Hematopoietic multipotent progenitor cell treated with erythropoietin and hydrocortisone succinate and interleukin-3 and kit ligand, for 8 days (in vitro differentiated cells): Measurements from ENCODE around the gene ZSCAN30.
A peak's percentile ranks its signal among the peaks of the same experiment; 100 is the strongest.

Source experiments
- DNase-seq: peaks from one replicate; pipeline ENCODE4 v3.0.0-alpha.2; 2015

ZSCAN30 gene

DNA sequence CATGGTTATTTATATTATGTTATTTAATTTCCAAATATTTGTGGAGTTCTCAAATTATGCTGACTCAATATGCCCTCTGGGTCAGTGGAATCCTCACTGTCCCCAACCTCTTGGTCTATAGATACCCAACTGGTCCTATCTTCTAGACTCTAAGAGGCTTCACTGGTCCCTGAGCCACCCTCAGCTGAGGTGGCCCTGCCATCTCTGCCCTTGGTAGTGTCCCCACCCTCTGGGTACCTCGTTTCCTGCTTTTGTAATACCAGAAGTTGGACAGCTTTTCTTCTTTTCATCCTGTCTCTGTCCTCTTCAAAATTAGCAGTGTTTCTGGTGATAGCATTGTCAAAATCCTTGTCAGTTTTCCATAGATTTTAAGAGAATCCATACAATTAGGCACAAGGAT is 11.9 kb downstream of the ZSCAN30 start:
- no peak for DNase-seq

DNA sequence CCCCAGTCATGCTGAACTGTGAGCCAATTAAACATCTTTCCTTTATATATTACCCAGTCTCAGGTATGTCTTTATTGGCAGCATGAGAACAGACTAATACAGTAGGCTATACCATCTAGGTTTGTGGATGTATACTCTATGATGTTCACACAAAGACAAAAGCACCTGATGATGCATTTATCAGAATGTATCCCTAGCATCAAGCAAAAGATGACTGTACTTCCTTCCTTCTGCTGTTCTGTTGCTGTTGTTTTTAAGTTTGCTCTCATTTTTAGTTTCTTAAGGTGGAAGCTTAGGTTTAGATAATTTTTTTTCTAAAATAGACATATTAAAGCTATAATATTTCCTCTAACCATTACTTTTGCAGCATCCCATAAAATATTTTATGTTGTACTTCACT is 12.4 kb downstream of the ZSCAN30 start:
- no peak for DNase-seq

DNA sequence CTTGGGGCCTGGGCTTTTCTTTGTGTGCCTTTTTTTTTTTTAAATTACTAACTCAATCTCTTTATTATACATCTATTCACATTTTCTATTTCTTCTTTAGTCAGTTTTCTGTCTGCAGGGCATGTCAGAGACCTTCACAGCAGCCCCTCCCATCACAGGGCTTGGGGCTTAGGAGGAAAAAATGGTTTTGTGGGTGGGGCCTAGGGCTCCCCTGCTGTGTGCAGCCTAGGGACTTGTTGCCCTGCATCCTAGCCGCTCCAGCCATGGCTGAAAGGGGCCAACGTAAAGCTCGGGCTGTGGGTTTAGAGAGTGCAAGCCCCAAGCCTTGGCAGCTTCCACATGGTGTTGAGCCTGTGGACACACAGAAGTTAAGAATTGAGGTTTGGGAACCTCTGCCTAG is 13.8 kb downstream of the ZSCAN30 start:
- no peak for DNase-seq

DNA sequence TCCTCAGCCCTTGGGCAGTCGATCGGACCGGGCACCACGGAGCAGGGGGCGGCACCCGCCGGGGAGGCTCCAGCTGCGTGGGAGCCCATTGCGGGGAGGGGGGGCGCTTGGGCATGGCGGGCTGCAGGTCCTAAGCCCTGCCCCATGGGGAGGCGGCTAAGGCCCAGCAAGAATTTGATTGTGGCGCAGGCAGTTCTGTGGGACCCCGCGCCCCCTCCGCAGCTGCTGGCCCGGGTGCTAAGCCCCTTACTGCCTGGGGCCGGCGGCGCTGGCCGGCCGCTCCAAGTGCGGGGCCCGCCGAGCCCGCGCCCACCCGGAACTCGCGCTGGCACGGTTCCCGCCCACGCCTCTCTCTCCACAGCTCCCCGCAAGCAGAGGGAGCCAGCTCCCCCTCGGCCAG is 18.4 kb downstream of the ZSCAN30 start:
- DNase-seq: no peak

DNA sequence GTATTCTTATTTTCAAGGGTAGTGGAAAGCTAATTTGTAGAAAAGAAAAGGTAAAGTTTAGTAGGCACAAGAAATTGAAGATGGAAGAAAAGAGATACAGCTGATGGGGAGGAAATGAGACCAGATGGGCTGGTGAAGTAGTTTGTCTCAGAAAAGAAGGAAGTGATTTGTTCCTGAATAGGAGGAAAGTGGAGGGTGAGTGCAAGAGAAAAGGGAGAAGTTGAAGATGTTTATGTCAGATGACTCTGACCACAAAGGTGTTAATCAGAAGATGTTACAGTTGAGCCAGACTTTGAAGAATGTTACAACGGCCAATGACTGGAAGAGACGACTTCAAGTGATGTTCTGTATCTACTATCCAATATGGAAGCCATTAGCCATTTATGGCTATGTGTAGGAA is 21.2 kb downstream of the ZSCAN30 start:
- no peak for DNase-seq

DNA sequence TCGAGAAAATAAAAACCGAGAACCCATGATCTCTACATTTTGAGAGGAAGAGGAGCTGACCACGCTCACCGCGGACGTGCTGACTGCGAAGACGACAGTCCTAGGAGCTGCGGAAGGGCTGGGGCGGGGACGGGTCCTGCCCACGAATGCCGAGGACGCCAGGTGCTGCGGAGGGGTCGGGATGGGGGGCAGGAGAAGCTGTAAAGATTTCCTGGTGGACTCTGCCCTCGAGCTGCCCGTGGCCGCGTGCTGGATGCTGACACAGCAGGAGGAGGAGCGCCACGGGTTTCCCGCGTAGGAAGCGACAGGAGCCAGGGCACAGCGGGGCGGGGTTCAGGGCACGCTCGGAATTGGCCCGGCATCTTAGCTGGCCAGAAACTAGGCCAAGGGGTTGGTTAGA is 22.2 kb downstream of the ZSCAN30 start:
- DNase-seq: no peak

DNA sequence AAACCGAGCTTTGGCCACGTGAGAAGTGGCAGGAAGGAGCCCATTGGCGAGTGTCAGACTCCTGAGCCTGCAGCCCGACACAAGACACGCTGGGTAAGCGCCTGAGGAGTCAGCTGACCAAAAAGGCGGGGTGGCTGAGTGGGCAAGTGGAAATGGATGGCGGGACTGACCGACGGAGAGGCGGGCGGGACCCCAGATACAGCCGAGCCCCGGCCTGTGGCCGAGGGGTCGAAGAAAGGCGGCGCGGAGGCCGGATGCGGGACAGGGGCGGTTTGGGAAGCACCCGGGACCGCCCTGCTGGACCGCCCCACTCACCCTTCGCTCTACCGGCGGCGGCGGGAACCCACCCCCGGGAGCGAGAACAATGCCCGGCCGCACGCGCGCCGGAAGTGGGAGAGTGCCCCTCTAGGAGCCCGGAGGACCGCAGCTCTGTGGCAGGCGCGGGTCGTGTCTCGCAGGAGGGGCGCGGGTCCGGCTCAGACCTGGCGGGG is 22.8 kb downstream of the ZSCAN30 start:
- DNase-seq: peak; percentile 62

DNA sequence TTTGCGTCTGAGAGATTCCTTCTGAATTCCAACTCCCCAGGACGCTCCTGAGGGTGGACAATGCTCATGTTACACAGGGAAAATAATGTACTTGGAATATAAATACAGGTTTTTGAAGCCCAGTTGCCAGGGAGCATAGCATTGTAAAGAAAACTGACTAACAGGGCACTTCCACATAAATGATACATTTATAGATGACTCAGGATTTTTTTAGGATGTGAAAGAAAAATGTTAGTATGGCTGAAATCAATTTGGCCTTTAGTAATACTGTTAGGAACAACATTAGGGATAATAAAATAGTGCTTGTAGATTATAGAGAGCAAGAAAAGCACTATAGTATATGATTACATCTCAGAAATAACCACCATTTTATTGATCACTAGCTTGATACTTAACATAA is 25.6 kb downstream of the ZSCAN30 start:
- no peak for DNase-seq

DNA sequence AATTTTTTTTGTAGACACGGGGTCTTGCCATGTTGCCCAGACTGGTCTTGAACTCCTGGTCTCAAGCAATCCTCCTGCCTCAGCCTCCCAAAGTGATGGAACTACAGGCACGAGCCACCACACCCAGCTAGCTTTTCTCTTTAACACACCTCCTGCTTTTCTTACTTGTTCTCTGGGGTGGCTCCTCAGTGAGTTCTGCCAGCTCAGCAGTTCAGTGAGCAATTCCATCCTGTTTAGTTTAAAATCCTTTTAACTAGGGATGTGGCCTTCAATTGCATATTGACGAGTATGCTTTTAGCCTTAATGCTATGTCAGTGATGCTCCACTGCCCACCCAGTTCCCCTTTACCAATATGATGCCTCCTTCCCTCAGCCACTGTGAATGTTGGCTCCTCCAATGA is 33.1 kb downstream of the ZSCAN30 start:
- DNase-seq: no peak

DNA sequence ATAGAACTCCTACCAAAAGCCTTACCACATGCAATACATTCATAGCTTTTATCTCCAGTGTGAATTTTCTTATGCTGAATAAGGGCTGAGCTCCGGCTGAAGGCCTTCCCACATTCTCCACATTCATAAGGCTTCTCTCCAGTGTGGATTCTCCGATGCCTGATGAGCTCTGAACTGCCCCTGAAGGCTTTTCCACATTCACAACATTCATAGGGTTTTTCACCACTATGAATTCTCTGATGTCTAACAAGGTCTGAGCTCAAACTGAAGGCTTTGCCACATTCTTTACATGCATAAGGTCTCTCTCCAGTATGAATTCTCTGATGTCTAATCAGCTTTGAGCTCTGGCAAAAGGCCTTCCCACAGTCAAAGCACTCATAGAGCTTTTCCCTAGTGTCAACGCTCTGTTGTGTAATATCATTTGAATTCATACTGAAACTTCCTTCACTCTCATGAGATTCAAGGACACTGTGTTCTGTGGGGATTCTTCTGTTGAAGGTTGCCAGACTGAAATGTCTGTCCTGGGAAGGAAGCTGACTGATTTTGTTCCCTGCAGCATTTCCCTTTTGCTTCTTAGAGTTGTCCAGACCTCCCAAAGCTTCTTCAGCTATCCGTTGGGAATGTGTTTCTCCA is 36.3 kb downstream of the ZSCAN30 start:
- DNase-seq: no peak

DNA sequence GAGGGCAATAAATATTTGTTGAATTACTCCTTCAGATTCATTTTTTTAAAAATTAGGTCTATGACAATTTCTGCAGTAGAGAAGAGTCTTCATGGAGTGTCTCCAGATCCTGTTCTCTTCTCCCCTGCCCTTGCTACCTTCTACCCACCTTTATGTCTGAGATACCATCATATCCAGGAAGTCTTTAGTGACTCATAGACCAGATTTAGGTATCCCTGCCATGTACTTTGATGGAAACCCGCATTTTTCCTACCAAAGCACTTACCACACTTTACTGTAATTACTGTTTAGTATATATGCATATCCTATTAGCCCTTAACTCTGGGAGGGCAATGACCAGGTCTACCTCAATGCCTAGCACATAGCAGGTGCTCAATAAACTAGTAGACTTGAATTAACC is 37.6 kb downstream of the ZSCAN30 start:
- no peak for DNase-seq

DNA sequence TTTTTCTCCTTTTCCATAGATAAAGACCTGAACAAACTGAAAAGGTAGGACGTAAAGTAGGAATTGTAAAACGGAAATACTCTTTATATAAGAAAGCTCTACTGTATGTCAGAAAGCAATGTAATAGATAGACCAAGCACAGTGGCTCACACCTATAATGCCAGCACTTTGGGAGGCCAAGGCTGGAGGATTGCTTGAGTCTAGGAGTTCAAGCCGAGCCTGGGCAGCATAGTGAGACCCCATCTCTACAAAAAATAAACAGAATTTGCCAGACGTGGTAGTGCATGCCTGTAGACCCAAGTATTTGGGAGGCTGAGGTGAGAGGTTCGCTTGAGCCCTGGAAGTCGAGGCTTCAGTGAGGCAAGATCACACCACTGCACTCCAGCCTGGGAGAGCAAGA is 41.6 kb downstream of the ZSCAN30 start:
- DNase-seq: no peak

DNA sequence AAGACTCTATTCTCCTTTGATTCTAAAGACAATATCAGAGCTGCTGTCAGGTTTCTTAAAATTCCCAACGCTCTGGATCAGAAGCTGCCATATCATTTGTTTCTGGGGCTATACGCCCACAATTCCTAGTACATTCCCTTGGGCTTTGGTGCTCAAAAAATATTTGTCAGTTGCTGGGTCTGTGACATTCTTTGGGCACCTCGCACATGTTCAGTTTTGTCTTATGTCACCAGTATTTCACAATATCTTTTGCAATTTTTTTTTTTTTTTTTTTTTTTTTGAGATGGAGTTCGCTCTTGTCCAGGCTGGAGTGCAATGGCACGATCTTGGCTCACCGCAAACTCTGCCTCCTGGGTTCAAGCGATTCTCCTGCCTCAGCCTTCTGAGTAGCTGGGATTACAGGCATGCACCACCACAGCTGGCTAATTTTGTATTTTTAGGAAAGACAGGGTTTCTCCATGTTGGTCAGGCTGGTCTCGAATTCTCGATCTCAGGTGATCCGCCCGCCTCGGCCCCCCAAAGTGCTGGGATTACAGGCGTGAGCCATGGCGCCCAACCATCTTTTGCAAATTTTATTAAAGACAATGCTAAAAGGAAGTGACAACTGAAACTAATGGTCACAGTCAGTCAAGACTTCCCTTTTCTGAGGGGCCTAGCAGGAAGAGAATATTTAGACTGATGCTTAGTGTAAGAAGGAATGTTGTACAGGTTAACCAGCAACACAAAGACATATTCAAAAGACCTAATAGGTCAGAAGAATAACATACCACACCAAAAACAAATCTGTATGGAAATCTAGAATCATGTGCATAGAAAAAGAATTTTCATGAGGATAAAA is 42.4 kb downstream of the ZSCAN30 start:
- DNase-seq: no peak

DNA sequence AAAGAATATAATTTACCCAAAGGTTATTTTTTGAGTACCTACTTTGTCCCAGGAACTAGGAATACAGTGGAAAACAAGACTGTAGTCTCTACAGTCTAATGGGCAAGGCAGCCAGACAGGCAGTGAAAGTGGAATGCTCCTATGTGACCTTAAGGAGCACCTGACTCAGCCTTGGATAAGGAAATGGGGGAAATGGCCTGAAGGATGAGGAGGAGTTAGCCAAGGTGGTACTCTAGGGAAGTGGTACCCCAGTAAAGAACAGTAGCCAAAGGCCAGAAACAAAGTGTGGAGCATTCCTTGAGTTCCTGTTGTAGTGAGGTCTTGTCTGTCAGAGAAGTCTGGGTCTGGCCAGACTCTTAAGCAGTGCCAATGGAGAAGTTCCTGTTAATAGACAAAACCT is 43.2 kb downstream of the ZSCAN30 start:
- no peak for DNase-seq

DNA sequence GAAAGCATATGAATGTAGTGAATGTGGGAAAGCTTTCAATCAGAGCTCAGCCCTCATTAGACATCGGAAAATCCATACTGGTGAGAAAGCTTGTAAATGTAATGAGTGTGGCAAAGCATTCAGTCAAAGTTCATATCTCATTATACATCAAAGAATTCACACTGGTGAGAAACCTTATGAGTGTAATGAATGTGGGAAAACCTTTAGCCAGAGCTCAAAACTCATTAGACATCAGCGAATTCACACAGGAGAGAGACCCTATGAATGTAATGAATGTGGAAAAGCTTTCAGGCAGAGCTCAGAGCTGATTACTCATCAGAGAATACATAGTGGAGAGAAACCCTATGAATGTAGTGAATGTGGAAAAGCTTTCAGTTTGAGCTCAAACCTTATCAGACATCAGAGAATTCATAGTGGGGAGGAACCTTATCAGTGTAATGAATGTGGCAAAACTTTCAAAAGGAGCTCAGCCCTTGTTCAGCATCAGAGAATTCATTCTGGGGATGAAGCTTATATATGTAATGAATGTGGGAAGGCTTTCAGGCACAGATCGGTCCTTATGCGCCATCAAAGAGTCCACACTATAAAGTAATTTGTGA is 44.2 kb downstream of the ZSCAN30 start:
- DNase-seq: no peak

DNA sequence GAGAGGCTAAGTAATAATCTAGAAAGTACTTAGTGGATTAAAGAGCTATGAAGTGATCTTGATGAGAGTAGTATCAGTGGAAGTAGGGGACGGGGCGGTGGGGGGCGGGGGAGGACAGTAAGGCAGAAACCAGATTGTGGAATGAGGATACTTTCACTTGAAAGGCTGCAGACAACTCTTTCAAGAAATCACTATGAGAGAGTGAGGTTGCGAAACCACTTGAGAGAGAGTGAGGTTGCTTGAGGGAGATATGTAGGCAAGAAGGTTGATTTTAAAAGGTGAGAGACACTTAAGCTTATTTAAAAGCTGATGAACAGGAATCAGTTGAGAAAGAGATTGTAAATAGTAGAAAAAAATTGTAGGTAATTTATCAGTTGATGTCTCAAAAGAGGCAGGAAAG is 45.4 kb downstream of the ZSCAN30 start:
- DNase-seq: no peak

DNA sequence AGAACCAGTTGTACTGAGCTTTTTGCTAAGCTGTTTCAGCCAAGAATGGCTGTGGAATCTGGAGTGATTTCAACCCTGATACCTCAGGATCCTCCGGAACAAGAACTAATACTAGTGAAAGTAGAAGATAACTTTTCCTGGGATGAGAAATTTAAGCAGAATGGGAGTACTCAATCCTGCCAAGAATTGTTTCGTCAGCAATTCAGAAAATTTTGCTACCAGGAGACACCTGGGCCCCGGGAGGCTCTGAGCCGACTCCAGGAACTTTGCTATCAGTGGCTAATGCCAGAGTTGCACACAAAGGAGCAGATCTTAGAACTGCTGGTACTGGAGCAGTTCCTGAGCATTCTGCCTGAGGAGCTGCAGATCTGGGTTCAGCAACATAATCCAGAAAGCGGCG is 47.6 kb downstream of the ZSCAN30 start:
- DNase-seq: no peak

DNA sequence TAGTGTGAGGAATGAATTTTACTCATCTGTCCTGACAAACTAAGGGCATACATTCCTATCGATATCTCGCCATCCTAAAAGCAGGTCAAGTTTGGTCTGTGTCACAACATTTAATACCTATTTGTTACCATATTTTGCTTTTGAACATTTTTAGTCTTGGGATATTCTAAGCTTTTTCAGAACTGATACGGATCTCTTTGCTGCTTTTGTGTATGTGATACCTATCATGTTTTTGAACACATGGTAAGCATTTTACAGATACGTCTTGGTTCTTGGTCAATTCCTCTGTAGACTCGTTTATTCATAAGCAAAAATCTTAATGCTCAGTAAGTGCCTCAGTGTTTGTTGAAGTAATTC is 48.6 kb downstream of the ZSCAN30 start:
- DNase-seq: no peak

DNA sequence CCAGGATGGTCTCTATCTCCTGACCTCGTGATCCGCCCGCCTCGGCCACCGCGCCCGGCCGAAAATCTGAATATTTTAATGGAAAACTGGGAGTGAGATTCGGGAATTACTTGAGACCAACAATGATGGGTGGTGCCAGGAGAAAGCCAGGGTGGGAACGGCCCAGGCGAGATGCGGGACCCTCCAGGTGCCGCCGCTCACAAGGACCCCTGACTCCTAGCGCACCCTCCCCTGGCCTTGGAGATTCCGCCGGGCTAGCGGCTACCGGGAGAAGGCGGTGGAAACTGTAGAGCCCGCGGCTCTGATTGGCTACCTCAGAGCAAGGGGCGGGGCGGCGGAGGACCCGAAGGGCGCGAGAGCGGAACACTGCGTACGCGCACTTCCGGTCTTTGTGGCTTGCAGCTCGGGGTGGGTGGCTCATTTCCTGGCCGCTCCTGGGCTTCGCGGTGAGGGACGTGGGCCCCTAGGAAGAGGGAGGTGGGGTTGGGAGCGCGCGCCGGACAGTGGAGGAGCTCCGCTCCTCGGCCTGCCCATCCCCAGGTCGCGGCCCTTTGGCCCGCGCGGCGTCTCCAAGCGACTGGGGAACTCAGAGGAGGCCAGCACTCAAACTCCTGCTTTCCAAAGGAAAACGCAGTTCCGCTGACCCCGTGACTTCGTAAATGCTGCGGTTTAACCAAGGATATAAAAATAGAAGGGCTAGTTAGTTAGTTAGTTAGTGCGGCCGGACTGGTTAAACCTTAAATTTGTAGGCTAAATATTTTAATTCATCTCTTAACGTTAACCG is 49.2 kb downstream of the ZSCAN30 start, which contains the start of gene ZNF397:
Gene ZNF397 (plus strand): TSS at position 371 of the 784 bp plus-strand sequence. CDS start 1,437 bp downstream, outside the sequence.
- DNase-seq: peak; percentile 96

DNA sequence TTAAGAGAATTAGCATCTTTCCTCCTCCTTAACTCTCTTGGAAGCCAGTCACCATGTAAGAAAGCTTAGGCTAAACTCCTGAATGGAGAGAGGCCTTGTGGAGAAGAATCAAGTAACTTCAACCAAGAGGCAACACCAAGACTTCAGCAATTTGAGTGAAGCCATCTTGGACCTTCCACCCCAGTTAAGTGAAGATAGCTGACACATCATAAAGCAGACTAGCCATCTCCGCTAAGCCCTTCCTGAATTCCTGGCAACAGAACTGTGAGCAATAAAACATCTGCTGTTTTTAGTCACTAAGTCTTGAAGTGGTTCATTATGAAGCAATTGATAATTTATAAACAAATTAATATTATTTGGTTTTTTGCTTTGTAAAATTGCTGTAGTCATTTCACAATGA is 50.7 kb downstream of the ZSCAN30 start:
- no peak for DNase-seq

DNA sequence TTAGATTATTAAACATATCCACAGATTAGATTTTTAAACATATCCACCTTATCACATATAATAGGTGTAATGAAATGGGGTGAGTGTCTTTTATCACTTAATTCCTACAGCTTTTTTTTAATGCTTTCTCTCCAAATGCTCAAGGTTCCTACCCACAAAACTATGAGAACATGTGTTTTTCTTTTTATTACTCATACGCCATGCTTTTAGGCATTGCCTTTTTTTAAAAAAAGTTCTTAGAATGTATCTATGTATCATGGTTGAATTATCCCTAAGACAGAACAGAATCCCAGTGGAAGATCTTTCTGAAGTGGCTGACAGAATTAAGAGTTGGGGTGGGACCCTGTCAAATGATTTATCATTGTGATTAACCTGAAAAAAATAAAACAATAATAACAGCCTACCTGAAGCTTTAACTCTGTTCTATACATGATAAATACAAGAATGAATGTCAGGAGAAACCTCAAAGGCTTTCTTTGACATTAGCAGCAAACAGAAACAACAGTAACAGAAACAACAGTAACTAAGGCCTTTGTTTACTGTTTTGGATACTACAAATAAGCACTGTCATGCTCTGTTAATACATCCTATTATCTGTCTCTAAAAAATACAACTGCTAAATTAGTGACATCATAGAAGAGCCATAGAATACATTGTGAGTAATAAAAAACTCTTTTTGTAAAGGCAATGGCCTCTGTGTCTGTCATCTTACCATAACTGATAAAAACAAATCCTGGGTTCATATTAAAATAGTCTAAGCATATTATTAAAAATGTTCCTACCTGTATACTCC is 53.3 kb downstream of the ZSCAN30 start:
- no peak for DNase-seq

DNA sequence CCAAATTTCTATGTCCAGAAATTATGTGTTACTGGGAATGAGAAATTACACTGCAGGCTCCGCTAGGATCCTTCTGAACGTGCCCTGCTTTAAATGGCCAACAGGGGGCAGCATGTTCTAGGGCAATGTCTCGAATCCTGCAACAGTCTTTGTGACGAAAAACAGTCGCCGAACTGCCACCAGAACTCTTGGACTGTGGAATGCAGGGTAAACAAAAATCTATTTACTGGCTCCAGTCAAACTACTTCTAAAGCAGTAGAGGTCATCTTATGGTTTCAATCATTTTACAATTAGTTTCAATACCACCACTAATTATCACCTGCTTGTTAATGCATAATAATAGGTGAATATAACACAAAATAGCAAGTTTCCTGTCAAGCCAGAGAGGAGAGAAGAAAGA is 59.0 kb downstream of the ZSCAN30 start:
- peak; percentile 89 for DNase-seq
